Hepatocyte (in vitro differentiated cells): ENCODE results near the gene PLA2G2C.

Experiments
- EZH2 ChIP-seq: fragments of 200-600 bp; sonication (generic); IDR thresholded peaks from 2 replicates; pipeline ENCODE4 v1.6.1; 2016; ENCODE audit warnings: antibody characterized with exemption, mild to moderate bottlenecking, borderline replicate concordance
- EZH2phosphoT487 ChIP-seq: fragments of 200-600 bp; sonication (generic); IDR thresholded peaks from one replicate; pipeline ENCODE4 v1.6.1; 2018; ENCODE audit warnings: antibody characterized with exemption, mild to moderate bottlenecking, low read depth, moderate library complexity; ENCODE audit not compliant: unreplicated experiment, severe bottlenecking
- TF ChIP-seq, protein P1 (sequence below): fragments of 200-600 bp; sonication (generic); IDR thresholded peaks from 2 replicates; pipeline ENCODE4 v1.5.1; 2016; ENCODE audit warnings: antibody characterized with exemption, mild to moderate bottlenecking; ENCODE audit not compliant: poor library complexity

DNA sequence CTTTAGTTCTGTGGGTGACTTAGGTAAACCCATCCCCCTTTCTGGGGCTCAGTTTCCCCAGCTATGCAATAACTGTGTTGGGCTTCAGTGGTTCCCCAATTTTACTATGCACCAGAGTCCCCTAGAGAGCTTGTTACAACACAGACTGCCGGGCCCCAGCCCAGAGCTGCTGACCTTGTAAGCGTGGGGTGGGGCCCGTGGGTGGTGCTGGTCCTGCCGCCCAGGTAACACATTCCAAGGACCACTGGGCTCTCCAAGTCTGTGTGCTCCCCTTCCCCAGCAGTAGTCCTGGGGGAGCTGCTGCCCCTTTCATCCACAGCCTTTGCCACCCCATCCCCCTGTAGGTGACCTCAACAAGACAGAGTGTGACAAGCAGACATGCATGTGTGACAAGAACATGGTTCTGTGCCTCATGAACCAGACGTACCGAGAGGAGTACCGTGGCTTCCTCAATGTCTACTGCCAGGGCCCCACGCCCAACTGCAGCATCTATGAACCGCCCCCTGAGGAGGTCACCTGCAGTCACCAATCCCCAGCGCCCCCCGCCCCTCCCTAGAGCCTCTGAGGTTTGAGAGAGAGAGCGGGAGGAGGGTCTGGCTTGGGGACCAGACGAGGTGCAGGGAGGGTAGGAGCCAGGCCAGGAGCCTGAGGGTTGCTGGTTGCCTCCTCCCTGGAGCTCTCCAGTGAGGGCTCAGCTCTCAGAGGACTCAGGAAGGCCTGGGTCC lies 38.3 kb downstream of the PLA2G2C start:
- TF ChIP-seq, protein P1, sequence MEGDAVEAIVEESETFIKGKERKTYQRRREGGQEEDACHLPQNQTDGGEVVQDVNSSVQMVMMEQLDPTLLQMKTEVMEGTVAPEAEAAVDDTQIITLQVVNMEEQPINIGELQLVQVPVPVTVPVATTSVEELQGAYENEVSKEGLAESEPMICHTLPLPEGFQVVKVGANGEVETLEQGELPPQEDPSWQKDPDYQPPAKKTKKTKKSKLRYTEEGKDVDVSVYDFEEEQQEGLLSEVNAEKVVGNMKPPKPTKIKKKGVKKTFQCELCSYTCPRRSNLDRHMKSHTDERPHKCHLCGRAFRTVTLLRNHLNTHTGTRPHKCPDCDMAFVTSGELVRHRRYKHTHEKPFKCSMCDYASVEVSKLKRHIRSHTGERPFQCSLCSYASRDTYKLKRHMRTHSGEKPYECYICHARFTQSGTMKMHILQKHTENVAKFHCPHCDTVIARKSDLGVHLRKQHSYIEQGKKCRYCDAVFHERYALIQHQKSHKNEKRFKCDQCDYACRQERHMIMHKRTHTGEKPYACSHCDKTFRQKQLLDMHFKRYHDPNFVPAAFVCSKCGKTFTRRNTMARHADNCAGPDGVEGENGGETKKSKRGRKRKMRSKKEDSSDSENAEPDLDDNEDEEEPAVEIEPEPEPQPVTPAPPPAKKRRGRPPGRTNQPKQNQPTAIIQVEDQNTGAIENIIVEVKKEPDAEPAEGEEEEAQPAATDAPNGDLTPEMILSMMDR: no peak
- TF ChIP-seq EZH2phosphoT487: no peak
- no peak for TF ChIP-seq EZH2
